ENCODE results near the gene OBSCN. TPM values are rescaled to one million over a fixed set of nuclear protein-coding genes. Genes with fewer than 3 reads are reported as not detected.

OBSCN gene
- total RNA-seq, 2 experiments from 2014 or later = 14.3 to 14.9 TPM

- Mint-ChIP-seq H3K27ac (no peak overlapping the region), H3K36me3 (peaks cover 2% of the 10 kb centered on the region), H3K27me3 (peaks cover 2% of the 10 kb centered on the region), H3K9me3 (no peaks in the 10 kb centered on the region), H3K4me3 (no peak overlapping the region), H3K4me1 (ENCODE audit: low read depth) (no peaks in the 10 kb centered on the region)
- DNase-seq = no peak
- CTCF ChIA-PET = interaction anchor here (1.0 kb wide), 1 partner anchor 9 kb away, joined by 3 read pairs; no protein-coding TSS in a partner anchor
- POLR2A ChIA-PET = no interaction called here
- intact Hi-C loops (cut with micrococcal nuclease) = no loop called here
These were observed 2.9 kb upstream of the OBSCN start for GRCh38 chr1:228204958-228205357.

GRCh38 chr1:228205526-228206436, 2.1 kb upstream of the OBSCN start:
- DNase-seq = no peak
- ChIA-PET CTCF (interaction anchor here (1.0 kb wide), 1 partner anchor 8 kb away, joined by 3 read pairs; no protein-coding TSS in a partner anchor), POLR2A (no interaction called here)
- H3K4me3 Mint-ChIP-seq = no peak overlapping the region
- H3K36me3 Mint-ChIP-seq = no peaks in the 10 kb centered on the region
- intact Hi-C loops (cut with micrococcal nuclease) = no loop called here
- peaks cover 2% of the 10 kb centered on the region for H3K27me3 Mint-ChIP-seq
- H3K4me1 Mint-ChIP-seq (ENCODE audit: low read depth) = no peaks in the 10 kb centered on the region
- no peak overlapping the region for H3K27ac Mint-ChIP-seq
- no peaks in the 10 kb centered on the region for H3K9me3 Mint-ChIP-seq

DNA sequence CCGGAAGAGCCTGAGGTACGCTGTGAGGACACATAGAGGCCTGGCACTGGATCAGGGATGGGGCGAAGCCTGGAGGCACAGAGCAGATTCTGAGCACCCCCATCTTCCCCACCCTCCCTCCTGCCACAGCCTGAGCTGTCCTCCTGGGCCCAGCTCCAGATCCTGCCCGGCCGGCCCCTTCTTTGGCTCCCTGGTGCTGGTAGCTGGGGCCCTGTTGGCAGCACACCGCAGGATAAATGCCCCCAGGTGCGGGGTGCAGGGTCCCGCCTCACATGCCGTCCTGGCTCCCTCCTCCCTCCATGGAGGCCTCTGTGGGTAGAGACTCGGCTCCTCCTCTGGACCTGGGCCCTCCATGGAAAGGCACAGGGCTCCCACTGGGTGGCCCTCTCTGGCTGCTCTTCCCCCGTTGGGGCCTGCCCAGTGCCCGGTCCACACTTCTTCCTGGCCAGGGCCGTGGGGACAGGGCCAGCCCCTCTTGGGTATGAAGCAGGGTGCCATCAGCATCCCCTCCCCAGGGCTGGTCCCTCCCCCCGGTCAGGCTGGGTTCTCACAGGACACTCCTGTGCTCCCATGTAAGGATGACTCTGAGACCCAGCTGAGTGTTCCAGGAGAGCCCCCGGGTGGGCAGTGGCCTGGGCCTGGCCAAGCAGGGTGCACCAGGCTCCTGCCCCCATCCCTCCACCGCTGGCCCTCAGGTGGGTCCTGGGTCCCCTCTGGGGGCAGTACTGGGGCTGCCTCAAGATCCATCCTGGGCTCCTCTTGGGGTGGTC, 1.1 kb upstream of the OBSCN start:
- no peak overlapping the region for H3K4me3 Mint-ChIP-seq
- intact Hi-C loops (cut with micrococcal nuclease) = no loop called here
- no peaks in the 10 kb centered on the region for H3K9me3 Mint-ChIP-seq
- ChIA-PET CTCF (no interaction called here), POLR2A (no interaction called here)
- no peaks in the 10 kb centered on the region for H3K36me3 Mint-ChIP-seq
- no peaks in the 10 kb centered on the region for H3K4me1 Mint-ChIP-seq (ENCODE audit: low read depth)
- peaks cover 2% of the 10 kb centered on the region for H3K27me3 Mint-ChIP-seq
- DNase-seq = no peak
- H3K27ac Mint-ChIP-seq = no peak overlapping the region

GRCh38 chr1:228207381-228207810, 448 bp upstream of the OBSCN start:
- ChIA-PET POLR2A (no interaction called here), CTCF (no interaction called here)
- DNase-seq = no peak
- H3K27me3 Mint-ChIP-seq = peaks cover 2% of the 10 kb centered on the region
- no peak overlapping the region for H3K4me3 Mint-ChIP-seq
- H3K9me3 Mint-ChIP-seq = no peaks in the 10 kb centered on the region
- no peak overlapping the region for H3K27ac Mint-ChIP-seq
- H3K4me1 Mint-ChIP-seq (ENCODE audit: low read depth) = no peaks in the 10 kb centered on the region
- intact Hi-C loops (cut with micrococcal nuclease) = no loop called here
- H3K36me3 Mint-ChIP-seq = no peaks in the 10 kb centered on the region

DNA sequence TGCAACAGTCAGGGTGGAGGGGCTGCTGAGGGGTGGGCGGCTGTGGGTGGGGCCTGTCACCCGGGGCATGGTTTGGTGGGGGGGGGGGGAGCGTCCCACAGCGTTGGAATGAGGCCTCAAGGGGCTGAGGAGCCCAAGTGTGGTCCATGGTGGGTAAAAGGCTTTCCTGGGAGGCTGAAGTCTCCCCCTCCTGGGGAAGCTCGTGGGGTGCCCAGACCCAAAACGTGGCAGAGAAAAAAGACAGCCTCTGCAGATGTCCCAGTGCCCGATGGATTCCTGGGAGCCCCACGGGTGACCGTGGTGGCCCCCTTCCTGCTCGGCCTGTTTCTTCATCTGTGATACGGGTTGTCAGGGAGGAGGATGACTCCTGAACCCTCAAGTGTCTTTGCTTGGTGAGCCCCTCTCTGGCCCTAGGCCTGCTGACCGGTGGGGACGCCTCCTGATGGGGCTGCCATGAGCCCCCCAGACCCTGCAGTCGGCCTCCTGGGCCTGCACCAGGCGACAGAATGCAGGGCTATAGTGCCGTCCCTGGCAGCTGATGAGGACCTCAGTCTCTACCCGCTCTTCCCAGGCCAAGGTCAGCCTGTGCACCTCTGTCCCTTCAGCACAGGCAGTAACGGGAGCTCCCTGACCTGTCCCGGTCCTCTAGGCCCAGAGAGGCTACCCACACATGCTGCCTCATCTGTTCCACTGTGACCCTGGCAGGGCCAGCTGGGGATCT, 1.1 kb downstream of the OBSCN start:
- peaks cover 2% of the 10 kb centered on the region for H3K4me1 Mint-ChIP-seq (ENCODE audit: low read depth)
- CTCF ChIA-PET = no interaction called here
- no peaks in the 10 kb centered on the region for H3K9me3 Mint-ChIP-seq
- H3K4me3 Mint-ChIP-seq = no peak overlapping the region
- intact Hi-C loops (cut with micrococcal nuclease) = no loop called here
- H3K27me3 Mint-ChIP-seq = peaks cover 2% of the 10 kb centered on the region
- H3K27ac Mint-ChIP-seq = no peak overlapping the region
- no peak for DNase-seq
- POLR2A ChIA-PET = interaction anchor here (0.6 kb wide), 2 partner anchors 16 to 49 kb away, joined by 3 to 4 read pairs; no protein-coding TSS in a partner anchor
- no peaks in the 10 kb centered on the region for H3K36me3 Mint-ChIP-seq

- DNase-seq = no peak
- ChIA-PET CTCF (no interaction called here), POLR2A (interaction anchor here (0.6 kb wide), 1 partner anchor 48 kb away, joined by 4 read pairs; no protein-coding TSS in a partner anchor)
- Mint-ChIP-seq H3K36me3 (no peaks in the 10 kb centered on the region), H3K27me3 (peaks cover 2% of the 10 kb centered on the region), H3K27ac (no peak overlapping the region), H3K9me3 (no peaks in the 10 kb centered on the region), H3K4me1 (ENCODE audit: low read depth) (peaks cover 2% of the 10 kb centered on the region), H3K4me3 (no peak overlapping the region)
- intact Hi-C loops (cut with micrococcal nuclease) = no loop called here
These were observed 1.8 kb downstream of the OBSCN start for GRCh38 chr1:228209657-228210056.

- no peak for DNase-seq
- no peak overlapping the region for H3K4me3 Mint-ChIP-seq
- no peaks in the 10 kb centered on the region for H3K36me3 Mint-ChIP-seq
- ChIA-PET CTCF (no interaction called here), POLR2A (no interaction called here)
- intact Hi-C loops (cut with micrococcal nuclease) = no loop called here
- H3K4me1 Mint-ChIP-seq (ENCODE audit: low read depth) = peaks cover 2% of the 10 kb centered on the region
- no peak overlapping the region for H3K27ac Mint-ChIP-seq
- H3K9me3 Mint-ChIP-seq = no peaks in the 10 kb centered on the region
- H3K27me3 Mint-ChIP-seq = peaks cover 2% of the 10 kb centered on the region
These were observed 2.3 kb downstream of the OBSCN start for GRCh38 chr1:228210076-228210651.

DNA sequence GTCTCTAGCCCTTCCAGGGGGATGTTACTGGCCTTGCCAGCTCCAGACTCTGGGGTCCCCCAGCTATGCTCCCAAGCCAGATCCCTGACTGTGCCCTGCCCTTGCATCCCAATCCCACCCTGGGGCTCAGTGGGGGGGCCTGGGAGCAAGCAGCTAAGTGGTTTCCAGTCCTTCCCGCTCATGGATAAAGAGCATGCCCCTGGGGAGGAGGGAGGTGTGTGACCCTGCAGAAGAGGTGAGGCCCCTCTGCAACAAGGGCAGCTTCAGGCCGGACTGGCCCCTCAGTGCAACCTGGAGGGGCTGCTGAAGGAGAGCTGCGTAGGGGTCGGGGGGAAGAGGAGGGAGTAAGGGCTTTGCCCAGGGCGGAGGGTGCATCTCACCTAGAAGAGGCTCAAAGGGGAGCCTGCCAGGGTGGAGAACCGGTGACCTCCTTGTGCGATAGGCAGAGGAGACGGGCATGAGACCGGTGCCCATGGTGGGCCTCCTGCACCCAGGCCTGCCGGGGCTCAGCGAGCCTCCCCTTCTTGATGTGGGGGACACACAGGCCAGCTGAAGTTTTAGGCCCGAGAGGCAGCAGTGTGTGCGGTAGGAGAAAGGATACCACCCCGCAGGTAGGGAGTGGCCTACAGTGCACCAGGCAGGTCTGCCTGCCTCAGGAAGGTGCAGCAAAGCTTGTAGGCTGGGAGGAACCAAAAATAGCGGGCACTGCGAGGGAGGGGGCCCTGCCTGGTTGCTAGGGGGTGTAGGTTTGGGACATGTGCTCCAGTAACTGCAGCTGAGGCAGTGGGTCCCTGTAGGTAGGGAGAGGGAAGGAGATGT, 3.1 kb downstream of the OBSCN start:
- Mint-ChIP-seq H3K27ac (no peak overlapping the region), H3K9me3 (no peaks in the 10 kb centered on the region), H3K36me3 (no peaks in the 10 kb centered on the region), H3K27me3 (peaks cover 2% of the 10 kb centered on the region), H3K4me3 (peak overlapping the region; percentile 28), H3K4me1 (ENCODE audit: low read depth) (peaks cover 2% of the 10 kb centered on the region)
- intact Hi-C loops (cut with micrococcal nuclease) = no loop called here
- DNase-seq = no peak
- CTCF ChIA-PET = no interaction called here
- POLR2A ChIA-PET = no interaction called here

DNA sequence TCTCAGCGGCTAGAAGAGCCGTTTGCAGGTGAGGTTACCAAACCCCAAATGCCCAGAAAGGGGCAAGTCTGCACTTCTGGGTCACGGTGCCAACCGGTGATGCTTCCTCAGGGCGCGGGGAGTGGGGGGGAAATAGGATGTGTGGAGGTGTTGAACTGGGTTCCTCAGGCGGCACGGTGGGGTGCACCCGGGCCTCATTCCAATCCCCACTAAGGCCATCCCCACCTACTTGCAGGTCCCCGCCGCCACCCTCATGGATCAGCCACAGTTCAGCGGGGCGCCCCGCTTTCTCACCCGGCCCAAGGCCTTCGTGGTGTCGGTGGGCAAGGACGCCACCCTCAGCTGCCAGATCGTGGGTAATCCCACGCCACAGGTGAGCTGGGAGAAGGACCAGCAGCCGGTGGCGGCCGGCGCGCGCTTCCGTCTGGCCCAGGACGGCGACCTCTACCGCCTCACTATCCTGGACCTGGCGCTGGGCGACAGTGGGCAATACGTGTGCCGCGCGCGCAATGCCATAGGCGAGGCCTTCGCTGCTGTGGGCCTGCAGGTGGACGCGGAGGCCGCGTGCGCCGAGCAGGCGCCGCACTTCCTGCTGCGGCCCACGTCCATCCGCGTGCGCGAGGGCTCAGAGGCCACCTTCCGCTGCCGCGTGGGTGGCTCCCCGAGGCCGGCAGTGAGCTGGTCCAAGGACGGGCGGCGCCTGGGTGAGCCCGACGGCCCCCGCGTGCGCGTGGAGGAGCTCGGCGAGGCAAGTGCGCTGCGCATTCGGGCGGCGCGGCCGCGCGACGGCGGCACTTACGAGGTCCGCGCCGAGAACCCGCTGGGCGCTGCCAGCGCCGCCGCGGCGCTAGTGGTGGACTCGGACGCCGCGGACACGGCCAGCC, 3.9 kb downstream of the OBSCN start:
- peaks cover 2% of the 10 kb centered on the region for H3K4me1 Mint-ChIP-seq (ENCODE audit: low read depth)
- peak overlapping the region; percentile 28 for H3K4me3 Mint-ChIP-seq
- H3K27me3 Mint-ChIP-seq = no peaks in the 10 kb centered on the region
- H3K36me3 Mint-ChIP-seq = no peaks in the 10 kb centered on the region
- POLR2A ChIA-PET = no interaction called here
- DNase-seq = no peak
- intact Hi-C loops (cut with micrococcal nuclease) = no loop called here
- H3K9me3 Mint-ChIP-seq = no peaks in the 10 kb centered on the region
- CTCF ChIA-PET = interaction anchor here (0.8 to 1.9 kb wide), 2 partner anchors 81 to 303 kb away, joined by 3 to 6 read pairs; no protein-coding TSS in a partner anchor
- no peak overlapping the region for H3K27ac Mint-ChIP-seq

DNA sequence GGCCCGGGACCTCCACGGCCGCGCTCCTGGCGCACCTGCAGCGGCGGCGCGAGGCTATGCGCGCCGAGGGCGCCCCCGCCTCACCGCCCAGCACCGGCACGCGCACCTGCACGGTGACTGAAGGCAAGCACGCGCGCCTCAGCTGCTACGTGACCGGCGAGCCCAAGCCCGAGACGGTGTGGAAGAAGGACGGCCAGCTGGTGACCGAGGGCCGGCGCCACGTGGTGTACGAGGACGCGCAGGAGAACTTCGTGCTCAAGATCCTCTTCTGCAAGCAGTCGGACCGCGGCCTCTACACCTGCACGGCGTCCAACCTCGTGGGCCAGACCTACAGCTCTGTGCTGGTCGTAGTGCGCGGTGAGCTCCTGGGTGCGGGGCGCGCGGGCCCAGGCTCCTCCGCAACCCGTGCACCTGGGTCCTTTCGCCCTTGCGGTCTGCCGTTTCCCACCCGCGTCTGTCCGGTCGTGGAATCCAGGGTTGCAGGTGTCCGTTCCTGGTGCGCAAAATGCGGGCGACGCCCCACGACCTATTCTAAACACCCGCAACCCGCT, 4.6 kb downstream of the OBSCN start:
- H3K27ac Mint-ChIP-seq = no peak overlapping the region
- intact Hi-C loops (cut with micrococcal nuclease) = no loop called here
- no peaks in the 10 kb centered on the region for H3K27me3 Mint-ChIP-seq
- no peak for DNase-seq
- POLR2A ChIA-PET = no interaction called here
- peaks cover 2% of the 10 kb centered on the region for H3K4me1 Mint-ChIP-seq (ENCODE audit: low read depth)
- peak overlapping the region; percentile 39 for H3K4me3 Mint-ChIP-seq
- no peaks in the 10 kb centered on the region for H3K36me3 Mint-ChIP-seq
- CTCF ChIA-PET = interaction anchor here (0.8 to 1.9 kb wide), 2 partner anchors 82 to 302 kb away, joined by 3 to 6 read pairs; no protein-coding TSS in a partner anchor
- no peaks in the 10 kb centered on the region for H3K9me3 Mint-ChIP-seq
